Epithelial cell of prostate (primary cell): ENCODE results near the gene CLDN22.
"Not testable (repeated sequence)": the region's sequence is repeated elsewhere in the genome, so short reads cannot be mapped to it uniquely, and the experiment has no call there.

Experiments used
- DNase-seq: peaks from one replicate; pipeline ENCODE4 v3.0.0-alpha.2; 2011; ENCODE audit warnings: low read depth, low spot score
- H3K27ac ChIP-seq: fragments of 450-650 bp; 2 replicates; pipeline ENCODE4 v1.5.1; 2017; ENCODE audit warnings: mild to moderate bottlenecking

The CLDN22 gene

DNA sequence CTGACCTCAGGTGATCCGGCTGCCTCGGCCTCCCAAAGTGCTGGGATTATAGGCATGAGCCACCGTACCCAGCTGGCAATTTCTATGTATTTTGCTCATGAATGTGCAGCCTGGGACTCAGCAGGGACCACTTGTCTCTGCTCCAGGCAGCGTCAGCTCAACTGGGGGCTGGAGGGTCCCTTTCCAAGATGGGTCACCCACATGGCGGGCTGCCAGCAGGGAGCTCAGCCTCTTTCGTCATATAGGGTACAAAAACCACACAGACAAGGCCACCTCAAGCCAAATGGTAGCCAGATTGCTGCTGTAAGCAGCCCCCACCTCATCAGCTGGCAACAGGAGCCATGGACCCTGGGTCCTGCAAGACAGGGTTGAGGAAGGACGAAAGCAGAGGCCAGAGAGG is 4.5 kb upstream of the CLDN22 start:
- H3K27ac ChIP-seq = no peak overlapping the region

DNA sequence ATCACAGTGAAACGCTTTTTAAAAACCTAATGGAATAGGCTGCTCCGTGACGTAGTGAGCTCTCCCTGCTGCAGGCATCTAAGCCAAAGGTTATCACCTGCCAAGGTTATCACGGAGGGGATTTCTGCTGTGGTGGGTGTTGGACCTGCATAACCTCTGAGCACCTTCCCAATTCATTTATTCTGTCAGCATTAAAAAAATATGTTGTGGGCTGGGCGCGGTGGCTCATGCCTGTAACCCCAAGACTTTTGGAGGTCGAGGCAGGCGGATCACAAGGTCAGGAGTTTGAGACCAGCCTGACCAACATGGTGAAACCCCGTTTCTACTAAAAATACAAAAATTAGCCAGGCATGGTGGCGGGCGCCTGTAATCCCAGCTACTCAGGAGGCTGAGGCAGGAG is 4.0 kb upstream of the CLDN22 start:
- not testable (repeated sequence) for DNase-seq, H3K27ac ChIP-seq

More for the DNA sequence above, 4.5 kb upstream of the CLDN22 start:
- DNase-seq = no peak

DNA sequence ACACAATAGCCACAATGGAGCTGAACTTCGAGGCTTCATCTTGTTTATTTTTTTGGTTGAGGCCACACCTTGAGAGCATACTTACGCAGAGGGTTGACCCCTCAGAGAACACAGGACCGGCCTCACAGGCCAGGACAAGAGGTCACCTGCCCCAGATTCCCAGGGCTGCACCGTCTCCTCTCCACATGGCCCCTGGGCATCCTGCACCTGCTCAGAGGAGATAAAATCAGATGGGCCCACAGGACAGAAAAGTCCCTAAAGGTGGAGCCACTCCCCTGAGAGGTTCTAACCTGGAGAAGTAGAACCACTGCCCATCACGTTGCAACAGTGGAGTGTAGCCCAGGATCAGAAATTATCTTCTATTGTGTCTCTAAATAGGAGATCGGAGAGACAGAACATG is 3.2 kb upstream of the CLDN22 start:
- no peak overlapping the region for H3K27ac ChIP-seq
- no peak for DNase-seq

DNA sequence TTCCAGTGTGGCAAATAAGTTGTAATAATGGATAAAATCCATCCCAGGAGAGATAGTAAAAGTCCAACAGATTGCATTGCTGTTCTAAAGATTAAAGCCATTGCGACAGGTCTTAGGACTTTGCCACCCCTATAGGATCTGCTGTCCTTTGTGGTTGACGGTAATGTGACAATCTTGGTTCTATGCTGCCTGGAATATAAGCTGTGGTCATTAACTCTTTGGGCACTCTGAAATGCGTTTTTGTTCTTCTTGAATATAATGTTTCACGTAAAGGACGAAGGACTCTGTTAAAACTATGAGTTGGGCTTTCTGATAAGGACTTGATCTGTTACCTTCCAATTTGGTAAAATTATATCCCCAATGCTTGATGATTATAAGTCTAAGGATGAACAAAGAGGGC is 2.2 kb upstream of the CLDN22 start, which contains the start of gene CLDN24:
Gene CLDN24 (minus strand): TSS at position 101 of the 400 bp plus-strand sequence. CDS start 0 bp downstream, at position 101.
- no peak within 1 kb of the TSS for H3K27ac ChIP-seq
- no peak for DNase-seq

DNA sequence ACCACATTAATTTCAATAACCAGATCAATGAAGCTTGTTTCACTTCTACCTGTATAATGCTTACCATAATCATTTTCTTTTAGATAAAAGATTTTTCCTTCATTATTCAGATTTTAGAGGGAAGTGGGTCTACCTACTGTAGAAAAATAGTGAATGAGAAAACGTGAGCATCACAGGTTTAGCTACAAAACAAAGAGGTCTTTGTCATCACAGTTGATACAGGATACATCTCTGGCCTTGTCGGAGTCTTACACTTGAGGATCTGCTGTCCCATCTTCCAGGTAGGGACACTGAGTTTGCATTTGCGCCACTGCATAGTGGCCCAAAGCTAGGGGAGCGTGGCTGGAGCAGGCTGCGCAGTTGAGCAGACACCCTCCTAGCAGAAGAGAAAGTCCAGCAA is 1.4 kb upstream of the CLDN22 start:
- H3K27ac ChIP-seq = no peak overlapping the region
- no peak for DNase-seq

DNA sequence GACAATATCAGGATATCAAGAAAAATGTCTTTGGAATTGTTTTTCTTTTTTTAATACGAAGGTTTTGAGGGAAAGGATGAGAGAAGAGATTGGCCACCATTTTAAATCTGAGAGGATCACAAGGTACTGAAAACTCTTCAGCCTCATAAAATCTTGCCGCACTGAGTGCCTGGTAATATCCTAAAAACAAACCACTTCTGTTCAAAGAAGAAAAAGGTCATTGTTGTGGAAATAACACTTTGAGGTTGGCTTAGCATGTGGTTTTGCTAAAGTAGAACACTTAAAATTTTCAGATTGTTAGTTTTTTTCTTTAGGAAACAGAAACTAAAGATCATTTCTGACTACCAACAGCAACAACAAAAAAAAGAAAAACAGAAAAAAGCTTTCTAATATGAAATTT is 1.0 kb upstream of the CLDN22 start:
- no peak for DNase-seq

DNA sequence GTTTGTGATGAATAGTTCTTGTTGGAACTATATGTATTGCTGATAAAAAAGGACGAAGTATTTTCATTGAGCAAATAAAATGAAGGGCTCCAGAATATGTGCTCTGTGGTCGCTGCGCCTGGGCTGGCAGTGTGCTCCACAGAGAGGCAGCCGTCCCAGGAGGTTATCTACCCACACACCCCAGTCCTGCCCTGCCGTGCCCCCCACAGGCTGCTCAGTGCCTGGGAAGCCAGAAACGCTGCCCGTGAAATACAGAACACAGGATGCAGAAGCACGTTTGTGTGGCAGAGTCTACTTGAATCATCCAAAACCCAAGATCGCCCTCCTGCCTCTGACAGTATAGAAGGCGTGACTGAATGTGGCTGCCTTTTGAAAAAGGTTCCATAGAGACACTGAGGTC is 1.4 kb downstream of the CLDN22 start:
- H3K27ac ChIP-seq = no peak overlapping the region
- no peak for DNase-seq

More for the DNA sequence above, 1.0 kb upstream of the CLDN22 start:
- no peak overlapping the region for H3K27ac ChIP-seq

DNA sequence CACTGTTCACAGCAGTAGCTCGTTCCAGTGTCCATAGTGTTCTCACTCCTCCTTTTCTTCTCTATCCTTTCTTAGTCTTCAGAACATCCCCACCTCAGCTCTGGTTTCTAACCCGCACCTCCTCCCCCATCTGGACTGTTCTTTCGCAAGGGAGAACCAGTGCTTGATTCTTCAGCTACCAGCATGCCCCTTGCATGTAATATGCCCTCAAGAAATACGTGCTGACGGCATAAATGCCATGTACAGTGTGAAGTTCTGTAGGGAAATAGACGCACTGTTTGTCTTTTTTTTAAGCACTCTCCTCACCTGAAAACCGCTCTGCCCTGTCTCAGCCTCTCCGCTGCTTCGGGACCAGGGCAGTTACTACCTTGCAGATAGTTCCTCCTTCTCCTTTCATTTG is 5.3 kb downstream of the CLDN22 start:
- no peak overlapping the region for H3K27ac ChIP-seq
- DNase-seq = no peak

DNA sequence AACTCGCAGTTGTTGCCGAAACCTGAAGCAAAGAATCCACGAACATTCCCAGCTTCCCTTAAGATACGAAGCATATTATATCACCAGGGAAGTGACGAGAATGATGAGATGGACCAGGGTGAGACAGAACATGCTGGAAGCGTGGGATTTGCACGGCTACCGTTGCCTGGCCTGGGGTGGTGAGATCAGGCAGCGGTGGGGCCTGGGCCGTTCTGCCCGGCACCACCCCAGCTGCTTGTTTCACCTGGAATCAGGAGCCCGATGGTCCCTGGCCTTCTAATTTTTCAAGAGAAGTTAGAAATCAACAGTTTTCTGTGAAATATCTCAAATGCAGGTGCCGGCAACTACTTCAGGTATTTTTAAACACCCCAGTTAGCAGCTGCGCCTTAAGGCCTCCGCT is 5.7 kb downstream of the CLDN22 start:
- no peak for DNase-seq
- no peak overlapping the region for H3K27ac ChIP-seq

DNA sequence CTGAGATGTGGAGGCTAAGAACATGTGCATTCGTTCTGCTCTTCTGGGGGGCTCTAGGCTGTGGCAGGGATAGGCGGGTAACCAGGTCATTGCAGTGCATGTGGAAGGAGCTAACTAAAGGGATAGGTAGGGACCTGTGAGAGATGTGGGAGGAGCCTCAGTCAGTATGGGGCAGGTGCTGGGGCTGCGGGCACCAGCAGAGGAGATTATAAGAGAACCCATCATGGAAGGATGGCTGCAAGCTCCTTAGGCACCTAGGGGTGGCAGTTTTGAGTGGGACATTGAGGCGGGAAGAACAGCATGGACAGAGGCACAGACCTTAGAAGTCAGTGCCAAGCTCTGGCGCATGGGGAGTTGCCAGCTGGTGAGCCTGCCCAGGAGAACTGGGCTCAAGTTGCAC is 7.2 kb downstream of the CLDN22 start:
- DNase-seq = no peak
- H3K27ac ChIP-seq = no peak overlapping the region

DNA sequence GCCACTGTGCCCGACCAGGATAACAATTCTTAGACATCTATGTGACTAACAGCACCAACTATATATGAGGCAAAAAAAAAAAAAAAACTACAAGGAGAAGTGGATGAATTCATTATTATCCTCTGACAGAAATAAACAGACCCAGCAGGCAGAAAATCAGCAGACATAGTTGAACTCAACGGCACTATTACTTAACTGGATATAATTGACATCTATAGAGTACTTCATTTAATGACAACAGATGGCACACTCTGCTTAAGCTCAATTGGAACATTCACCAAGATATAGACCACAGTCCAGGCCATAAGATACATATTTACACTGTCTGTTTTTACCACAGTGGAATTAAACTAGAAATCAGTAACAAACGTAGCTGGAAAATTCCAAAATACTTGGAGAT is 13.3 kb downstream of the CLDN22 start:
- no peak overlapping the region for H3K27ac ChIP-seq
- no peak for DNase-seq

DNA sequence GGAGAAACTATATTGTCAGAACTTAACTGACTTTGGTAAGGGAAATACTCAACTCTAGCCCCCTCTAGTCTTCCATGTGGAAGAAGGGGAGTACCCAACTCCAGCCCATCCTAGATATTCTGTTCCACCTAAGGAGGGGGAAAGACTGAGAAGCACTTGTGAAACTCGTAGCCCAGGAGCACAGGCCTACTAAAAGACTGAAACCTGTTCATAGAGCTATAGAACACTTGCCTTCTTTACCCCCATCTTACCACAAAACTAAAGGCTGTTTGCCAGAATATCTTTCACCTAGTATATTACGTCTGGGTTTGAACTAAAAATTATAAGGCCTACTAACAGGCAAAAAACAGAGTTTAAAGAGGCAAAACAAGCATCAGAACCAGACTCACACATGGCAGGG is 15.5 kb downstream of the CLDN22 start:
- DNase-seq = no peak
- no peak overlapping the region for H3K27ac ChIP-seq

DNA sequence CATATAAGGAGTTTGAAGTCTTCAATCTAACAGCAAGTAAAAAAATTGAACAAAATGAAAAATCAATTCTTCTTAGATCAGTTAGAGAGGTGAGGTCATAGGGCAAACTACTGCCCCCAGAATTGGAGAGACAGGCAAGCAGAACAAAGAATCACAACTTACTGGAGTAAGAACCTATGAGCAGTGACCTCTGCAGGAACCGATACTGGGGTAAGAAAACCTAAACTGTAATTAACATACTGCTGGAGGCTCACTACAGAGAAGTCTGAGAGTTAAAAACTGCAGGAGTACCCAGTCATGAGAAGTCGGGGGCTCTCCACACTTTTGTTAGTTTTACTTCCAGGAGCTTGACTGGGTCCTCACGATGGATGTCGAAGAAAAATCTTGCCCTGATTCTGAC is 16.0 kb downstream of the CLDN22 start:
- DNase-seq = no peak
- H3K27ac ChIP-seq = no peak overlapping the region

DNA sequence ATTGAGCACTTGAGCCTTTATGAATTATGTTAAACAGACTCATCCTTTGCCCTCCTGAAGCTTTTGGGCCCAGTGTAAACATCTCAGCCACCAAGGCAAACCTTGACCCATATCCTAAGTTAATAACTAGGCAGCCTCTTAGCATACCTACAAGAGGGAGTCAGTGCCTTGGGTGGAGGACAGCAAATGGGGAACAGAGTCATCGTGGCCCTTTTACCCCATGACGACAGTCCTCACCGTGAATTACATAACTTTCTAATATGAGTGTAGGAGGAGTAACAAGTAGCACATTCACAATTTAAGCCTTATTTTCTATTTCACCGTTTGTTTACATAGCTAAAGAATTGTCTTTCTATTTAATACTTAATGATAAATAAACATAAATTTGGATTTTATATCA is 16.8 kb downstream of the CLDN22 start:
- no peak for DNase-seq
- H3K27ac ChIP-seq = no peak overlapping the region

DNA sequence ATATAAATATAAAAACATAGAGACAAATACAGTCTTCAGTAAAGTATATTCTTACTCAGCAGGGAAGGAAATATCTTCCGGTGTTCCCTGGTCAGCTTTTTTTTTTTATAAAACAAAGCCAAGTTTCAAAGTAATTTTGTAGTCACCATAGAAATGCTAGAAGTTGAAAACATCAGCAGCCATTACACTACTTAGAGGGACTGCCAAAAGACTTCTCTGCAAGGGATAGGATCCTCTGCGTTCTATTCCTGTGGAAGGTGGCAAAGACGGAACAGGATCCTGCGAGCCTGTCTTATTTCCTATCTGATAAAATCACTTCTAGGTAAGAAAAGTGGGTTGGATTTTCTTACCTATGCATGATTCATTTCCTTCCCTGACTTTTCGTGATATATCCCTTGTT is 19.4 kb downstream of the CLDN22 start:
- DNase-seq = no peak
- H3K27ac ChIP-seq = no peak overlapping the region

DNA sequence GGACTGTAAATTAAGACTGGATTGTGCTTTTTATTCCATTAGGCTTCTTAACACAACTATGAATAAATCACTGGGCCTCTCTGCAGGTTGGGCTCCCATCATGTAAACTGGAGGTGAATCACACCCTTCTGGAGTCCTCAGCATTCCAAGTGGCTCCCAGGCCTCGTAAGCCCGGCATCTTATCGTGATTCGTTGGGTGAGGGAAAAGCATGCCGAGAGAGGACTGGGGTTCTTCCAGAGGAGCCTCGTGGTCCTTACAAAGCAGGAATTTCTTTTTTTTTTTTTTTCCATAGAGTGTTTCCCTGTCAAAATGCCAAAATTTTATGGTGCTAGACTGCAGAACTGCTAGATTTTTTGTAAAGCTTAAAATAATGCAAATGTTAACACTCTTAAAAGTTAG is 20.0 kb downstream of the CLDN22 start:
- no peak for DNase-seq
- no peak overlapping the region for H3K27ac ChIP-seq

DNA sequence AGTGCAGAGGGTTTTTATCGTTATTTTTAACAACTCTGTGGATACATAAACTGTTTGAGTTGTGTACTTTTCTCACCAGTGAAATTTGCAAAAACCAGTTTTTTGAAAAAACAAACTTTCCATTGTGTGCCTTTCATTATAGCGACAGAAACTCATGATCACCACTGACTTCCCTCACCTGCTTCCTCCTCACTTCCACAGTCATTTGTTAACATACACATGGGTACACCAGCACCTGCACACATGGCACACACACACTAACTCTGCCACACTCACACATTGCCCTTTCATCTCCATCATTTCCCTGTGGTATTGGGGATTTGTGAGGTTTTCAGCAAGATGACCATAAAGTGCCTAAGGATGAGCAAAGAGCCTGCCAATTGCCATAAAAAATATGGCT is 20.6 kb downstream of the CLDN22 start:
- H3K27ac ChIP-seq = no peak overlapping the region
- no peak for DNase-seq

DNA sequence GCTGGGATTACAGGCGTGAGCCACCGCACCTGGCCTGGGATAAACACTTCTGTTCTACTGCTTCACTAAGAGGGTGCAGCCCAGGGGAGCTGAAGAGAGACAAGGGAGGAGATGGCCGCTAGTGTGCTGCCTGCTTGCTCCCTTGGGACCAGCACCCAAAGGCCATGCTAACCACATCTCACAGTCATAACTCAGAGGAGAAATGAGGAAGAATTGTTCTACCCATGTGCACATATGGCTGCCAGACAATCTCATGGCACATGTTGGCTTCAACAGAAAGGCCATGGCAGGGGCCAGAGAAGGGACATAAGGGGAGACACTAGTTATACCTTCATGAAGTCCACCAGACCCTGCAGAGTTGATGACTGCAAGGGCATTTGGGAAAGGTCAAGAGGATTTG is 22.4 kb downstream of the CLDN22 start:
- H3K27ac ChIP-seq = no peak overlapping the region

DNA sequence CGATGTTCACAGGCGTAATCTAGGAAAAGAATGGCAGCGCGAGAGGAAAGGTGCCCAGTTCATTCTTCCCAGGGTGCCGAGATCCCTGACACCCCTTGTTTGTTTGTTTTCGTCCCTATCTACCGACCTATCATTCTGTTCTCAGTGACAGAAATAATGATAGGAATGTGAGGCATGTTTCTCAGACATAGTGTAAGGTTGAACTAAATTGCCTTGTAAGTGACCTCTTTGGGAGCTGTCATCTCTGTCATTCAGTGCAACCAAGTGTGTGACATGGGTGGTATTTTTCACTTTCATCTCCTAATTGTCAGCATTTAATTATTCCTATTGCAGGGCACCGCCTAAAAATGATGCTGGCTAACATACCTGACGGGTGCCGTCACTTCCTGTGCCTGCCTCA is 24.4 kb downstream of the CLDN22 start:
- H3K27ac ChIP-seq = peak overlapping the region; percentile 6
- DNase-seq = no peak

More for the DNA sequence above, 22.4 kb downstream of the CLDN22 start:
- no peak for DNase-seq

DNA sequence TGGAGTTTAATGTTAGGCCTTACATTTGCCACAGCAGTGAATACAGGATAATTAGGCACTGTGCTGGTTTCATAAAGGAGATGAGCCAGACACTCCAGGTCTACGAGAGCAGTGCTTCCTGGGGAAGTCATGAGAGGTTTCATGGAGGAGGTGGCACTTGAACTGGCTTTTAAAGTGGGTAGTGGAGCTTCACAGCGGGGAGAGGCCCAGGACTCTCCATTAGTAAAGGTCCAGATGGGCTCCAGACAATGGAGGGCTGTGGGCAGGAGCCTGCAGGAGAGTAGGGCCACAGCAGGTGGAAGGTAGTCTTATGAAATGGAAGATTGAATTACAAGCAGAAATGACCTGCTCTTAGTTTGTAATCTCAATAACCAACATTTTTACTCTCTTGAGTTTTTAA is 29.0 kb downstream of the CLDN22 start:
- H3K27ac ChIP-seq = no peak overlapping the region
- no peak for DNase-seq

DNA sequence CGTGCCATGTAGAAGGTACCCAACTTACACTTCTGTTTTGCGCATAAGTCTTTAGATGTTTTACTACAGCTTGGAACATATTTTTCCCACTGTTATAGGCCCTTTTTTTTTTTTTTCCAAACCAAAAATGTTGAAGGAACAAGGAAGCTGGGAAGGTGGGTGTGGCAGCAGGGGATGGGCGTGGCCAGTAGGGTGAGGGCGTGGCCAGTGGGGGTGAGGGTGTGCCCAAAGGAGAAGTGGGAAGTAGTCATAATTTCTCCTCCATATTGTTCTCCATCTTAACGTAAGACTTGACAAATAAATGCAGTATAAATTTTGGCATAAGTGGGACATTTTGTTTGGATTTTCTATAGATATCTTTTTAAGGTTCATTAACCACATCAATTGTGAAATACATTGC is 30.4 kb downstream of the CLDN22 start:
- no peak for DNase-seq
- no peak overlapping the region for H3K27ac ChIP-seq

DNA sequence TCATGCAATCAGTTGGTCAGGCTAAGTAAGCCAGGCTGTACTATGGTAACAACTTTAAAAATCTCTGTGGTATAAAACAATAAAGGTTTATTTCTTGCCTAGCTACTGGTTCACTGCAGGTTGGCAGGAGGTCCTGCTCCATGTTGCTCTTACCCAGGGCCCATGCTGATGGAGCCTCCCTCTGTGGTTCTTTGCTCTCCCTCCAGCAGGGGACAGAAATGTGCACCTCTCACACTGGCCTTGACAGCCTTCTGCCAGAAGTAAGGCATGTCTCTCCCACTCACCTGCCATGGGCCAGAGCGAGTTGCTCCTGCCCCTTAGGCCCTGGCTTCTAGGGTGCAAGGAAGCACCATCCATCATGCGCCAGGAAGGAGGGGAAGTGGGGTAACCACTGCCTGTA is 31.1 kb downstream of the CLDN22 start:
- H3K27ac ChIP-seq = no peak overlapping the region
- no peak for DNase-seq

DNA sequence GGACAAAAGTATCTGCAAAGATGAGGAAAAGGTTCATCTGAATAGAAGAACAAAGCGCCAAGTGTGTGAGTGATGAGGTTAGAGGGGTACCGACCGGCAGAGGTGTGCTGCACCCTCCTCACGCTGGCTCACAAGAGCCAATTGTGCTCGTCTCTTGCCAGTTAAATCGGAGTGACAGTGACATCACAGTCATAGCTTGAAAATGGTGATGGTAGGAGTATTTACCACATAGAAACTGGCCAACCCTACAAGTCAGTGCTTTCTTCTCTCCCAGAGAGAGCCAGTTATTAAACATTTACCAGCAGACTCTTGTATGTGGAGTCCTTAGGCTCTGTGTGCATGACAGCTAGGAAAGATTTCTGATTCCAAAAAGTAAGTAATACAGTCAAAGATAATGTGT is 32.4 kb downstream of the CLDN22 start:
- DNase-seq = no peak
- H3K27ac ChIP-seq = no peak overlapping the region
